H9 (cell line): ENCODE measurements around the gene CFAP61. TPM values are rescaled to one million over a fixed set of nuclear protein-coding genes. Genes with fewer than 3 reads are reported as not detected.

Experiments used
- DNase-seq: peaks from one replicate; pipeline ENCODE4 v3.0.0-alpha.2; 2017
- H2AFZ ChIP-seq: one replicate; pipeline ENCODE4 v1.6.1; 2013; ENCODE audit warnings: mild to moderate bottlenecking, low read length, control low read depth, moderate library complexity
- H2AK5ac ChIP-seq: 2 replicates; pipeline ENCODE4 v1.6.1; 2013; ENCODE audit warnings: low read length, control low read depth, mixed read lengths; ENCODE audit not compliant: insufficient read length
- H2BK120ac ChIP-seq: one replicate; pipeline ENCODE4 v1.6.1; 2013; ENCODE audit warnings: low read depth, mild to moderate bottlenecking, low read length, control low read depth, inconsistent platforms; ENCODE audit not compliant: poor library complexity, severe bottlenecking
- H2BK12ac ChIP-seq: 2 replicates; pipeline ENCODE4 v1.6.1; 2013; ENCODE audit warnings: low read length, control low read depth, mixed read lengths, low read depth; ENCODE audit not compliant: insufficient read length
- H2BK15ac ChIP-seq: 2 replicates; pipeline ENCODE4 v1.6.1; 2013; ENCODE audit warnings: low read depth, low read length, control low read depth
- H2BK20ac ChIP-seq: one replicate; pipeline ENCODE4 v1.6.1; 2013; ENCODE audit warnings: low read depth, mild to moderate bottlenecking, low read length, control low read depth, inconsistent platforms; ENCODE audit not compliant: poor library complexity, severe bottlenecking
- H2BK5ac ChIP-seq: 2 replicates; pipeline ENCODE4 v1.6.1; 2013; ENCODE audit warnings: low read length, control low read depth, mixed read lengths; ENCODE audit not compliant: insufficient read length
- H3K14ac ChIP-seq: 2 replicates; pipeline ENCODE4 v1.6.1; 2013; ENCODE audit warnings: low read length, control low read depth; ENCODE audit not compliant: insufficient read depth
- H3K18ac ChIP-seq: 2 replicates; pipeline ENCODE4 v1.6.1; 2013; ENCODE audit warnings: low read depth, mild to moderate bottlenecking, mixed read lengths, low read length, control low read depth; ENCODE audit not compliant: insufficient read length
- H3K23ac ChIP-seq: 2 replicates; pipeline ENCODE4 v1.6.1; 2013; ENCODE audit warnings: low read length, control low read depth, mixed read lengths, low read depth; ENCODE audit not compliant: insufficient read length
- H3K23me2 ChIP-seq: 2 replicates; pipeline ENCODE4 v1.6.1; 2013; ENCODE audit warnings: low read depth, mild to moderate bottlenecking, mixed read lengths, low read length, control low read depth; ENCODE audit not compliant: insufficient read length, poor library complexity, severe bottlenecking
- H3K27ac ChIP-seq: 2 replicates; pipeline ENCODE4 v1.5.1; 2013; ENCODE audit warnings: low read length, control low read depth, mixed read lengths, low read depth; ENCODE audit not compliant: insufficient read length
- H3K27me3 ChIP-seq: 2 replicates; pipeline ENCODE4 v1.6.1; 2013; ENCODE audit warnings: low read length, control low read depth, inconsistent platforms; ENCODE audit not compliant: insufficient read depth
- H3K4ac ChIP-seq: 2 replicates; pipeline ENCODE4 v1.6.1; 2013; ENCODE audit warnings: low read depth, mild to moderate bottlenecking, control low read depth, inconsistent platforms, low read length, moderate library complexity
- H3K4me1 ChIP-seq: 2 replicates; pipeline ENCODE4 v1.6.1; 2013; ENCODE audit warnings: low read length, control low read depth, inconsistent platforms; ENCODE audit not compliant: insufficient read depth
- H3K4me2 ChIP-seq: 2 replicates; pipeline ENCODE4 v1.6.1; 2013; ENCODE audit warnings: low read length, control low read depth, mixed read lengths; ENCODE audit not compliant: insufficient read length, insufficient read depth
- H3K56ac ChIP-seq: 2 replicates; pipeline ENCODE4 v1.6.1; 2013; ENCODE audit warnings: low read depth, mild to moderate bottlenecking, mixed read lengths, low read length, control low read depth; ENCODE audit not compliant: insufficient read length
- H3K79me1 ChIP-seq: 2 replicates; pipeline ENCODE4 v1.6.1; 2013; ENCODE audit warnings: low read depth, mild to moderate bottlenecking, moderate library complexity, low read length, control low read depth, inconsistent platforms; ENCODE audit not compliant: insufficient read depth, poor library complexity, severe bottlenecking
- H3K79me2 ChIP-seq: 2 replicates; pipeline ENCODE4 v1.6.1; 2013; ENCODE audit warnings: low read length, control low read depth, inconsistent platforms; ENCODE audit not compliant: insufficient read depth
- H3K9ac ChIP-seq: 2 replicates; pipeline ENCODE4 v1.6.1; 2013; ENCODE audit warnings: low read length, control low read depth, mixed read lengths; ENCODE audit not compliant: insufficient read length; ENCODE audit errors: extremely low read depth
- H3K9me3 ChIP-seq: one replicate; pipeline ENCODE4 v1.6.1; 2013; ENCODE audit warnings: low read depth, low read length, inconsistent platforms; ENCODE audit not compliant: control insufficient read depth
- H3T11ph ChIP-seq: one replicate; pipeline ENCODE4 v1.6.1; 2013; ENCODE audit warnings: mild to moderate bottlenecking, low read length, control low read depth, inconsistent platforms
- H4K20me1 ChIP-seq: one replicate; pipeline ENCODE4 v1.6.1; 2013; ENCODE audit not compliant: control insufficient read depth, insufficient read length, insufficient read depth
- H4K5ac ChIP-seq: 2 replicates; pipeline ENCODE4 v1.6.1; 2013; ENCODE audit warnings: low read depth, mild to moderate bottlenecking, mixed read lengths, low read length, control low read depth; ENCODE audit not compliant: insufficient read length
- H4K8ac ChIP-seq: replicated peaks from 2 replicates; pipeline ENCODE4 v1.6.1; 2013; ENCODE audit warnings: low read length, control low read depth, mixed read lengths, low read depth; ENCODE audit not compliant: insufficient read length
- H4K91ac ChIP-seq: 2 replicates; pipeline ENCODE4 v1.6.1; 2013; ENCODE audit warnings: low read depth, mild to moderate bottlenecking, moderate library complexity, mixed read lengths, low read length, control low read depth; ENCODE audit not compliant: insufficient read length
- H3K27ac Mint-ChIP-seq, 3 experiments: 2 replicates in 2 of 3; 3 replicates in 1 of 3; pipeline ENCODE4 v1.8.0; 2020 to 2021; ENCODE audit warnings: mixed read lengths in 3 of 3, mild to moderate bottlenecking in 1 of 3, moderate library complexity in 1 of 3
- H3K27me3 Mint-ChIP-seq: 2 replicates; pipeline ENCODE4 v1.8.0; 2021; ENCODE audit warnings: low read depth, mild to moderate bottlenecking, moderate library complexity, mixed read lengths
- H3K36me3 Mint-ChIP-seq, 3 experiments: 2 replicates in 2 of 3; 3 replicates in 1 of 3; pipeline ENCODE4 v1.8.0; 2020 to 2021; ENCODE audit warnings: low read depth in 3 of 3, mixed read lengths in 3 of 3; ENCODE audit not compliant: insufficient read depth in 1 of 3
- H3K4me1 Mint-ChIP-seq, 2 experiments: 2 replicates each; pipeline ENCODE4 v1.8.0; 2020; ENCODE audit warnings: mixed read lengths in 2 of 2
- H3K4me3 Mint-ChIP-seq, 2 experiments: 2 replicates in 1 of 2; 3 replicates in 1 of 2; pipeline ENCODE4 v1.8.0; 2020 to 2021; ENCODE audit warnings: mild to moderate bottlenecking in 2 of 2, mixed read lengths in 2 of 2, moderate library complexity in 1 of 2
- H3K9me3 Mint-ChIP-seq, 2 experiments: 2 replicates in 1 of 2; 3 replicates in 1 of 2; pipeline ENCODE4 v1.8.0; 2020; ENCODE audit warnings: mild to moderate bottlenecking in 2 of 2, mixed read lengths in 2 of 2, moderate library complexity in 1 of 2
- CTCF ChIP-seq: fragments of 200-600 bp; sonication (generic); conservative IDR thresholded peaks from 3 replicates; pipeline ENCODE4 v1.8.0; 2021; ENCODE audit warnings: antibody characterized with exemption, mild to moderate bottlenecking
- WGBS: extraction: QIAGEN DNeasy Blood & Tissue Kit; methylation state at CpG from one replicate; pipeline ENCODE4 v1.1.7; 2013; ENCODE audit warnings: missing lambda C conversion rate, low lambda C conversion rate, mixed read lengths; ENCODE audit not compliant: insufficient read length; ENCODE audit errors: extremely low coverage; 5-methylcytosine and 5-hydroxymethylcytosine counted together
- total RNA-seq: library from RNA; stranded (reverse); gene quantifications from 2 replicates; pipeline ENCODE4 v1.2.1, GENCODE V29; 2021

The CFAP61 gene
- total RNA-seq, 1 experiment from 2014 or later = 0.44 TPM

GRCh38 chr20:20230741-20231140 is 178.4 kb downstream of the CFAP61 start:
- H3K27ac Mint-ChIP-seq = no peak overlapping the region
- WGBS = no CpG with 5 or more reads among the region's 6 CpGs
- Histone ChIP-seq H3K23ac (no peak overlapping the region), H4K8ac (no peak overlapping the region), H2BK15ac (no peak overlapping the region), H3T11ph (no peak overlapping the region), H3K79me1 (no peaks in the 10 kb centered on the region), H4K5ac (no peak overlapping the region), H2BK120ac (no peak overlapping the region), H3K4me2 (no peak overlapping the region), H2AFZ (no peak overlapping the region), H3K14ac (no peak overlapping the region), H4K91ac (no peak overlapping the region), H3K9me3 (no peaks in the 10 kb centered on the region), H2AK5ac (no peak overlapping the region), H3K79me2 (no peaks in the 10 kb centered on the region), H3K23me2 (no peaks in the 10 kb centered on the region), H3K27ac (no peak overlapping the region), H2BK20ac (no peak overlapping the region), H3K9ac (no peak overlapping the region), H3K4ac (no peak overlapping the region), H3K4me1 (no peaks in the 10 kb centered on the region), H3K18ac (no peak overlapping the region), H2BK5ac (no peak overlapping the region), H3K27me3 (no peaks in the 10 kb centered on the region), H2BK12ac (no peak overlapping the region), H3K56ac (no peak overlapping the region), H4K20me1 (no peaks in the 10 kb centered on the region)
- no peak for TF ChIP-seq CTCF
- no peak for DNase-seq
- H3K9me3 Mint-ChIP-seq = peaks cover 0 to 8% of the 10 kb centered on the region in 2 experiments; a peak in 3 of 5 replicates
- no peak overlapping the region for H3K4me3 Mint-ChIP-seq
- H3K27me3 Mint-ChIP-seq = peaks cover 4% of the 10 kb centered on the region; the same call in 1 of the 2 replicates
- H3K4me1 Mint-ChIP-seq = peaks cover 2 to 5% of the 10 kb centered on the region in 2 experiments; a peak in 3 of 4 replicates
- peaks cover 0 to 2% (median 0%) of the 10 kb centered on the region in 3 experiments; a peak in 2 of 7 replicates for H3K36me3 Mint-ChIP-seq
